Kidney tubule cell (primary cell): Measurements from ENCODE around the gene ZNF619.

ENCODE experiments used
- DNase-seq: peaks from one replicate; pipeline ENCODE4 v3.0.0-alpha.2; 2018; ENCODE audit warnings: low spot score

Gene ZNF619

DNA sequence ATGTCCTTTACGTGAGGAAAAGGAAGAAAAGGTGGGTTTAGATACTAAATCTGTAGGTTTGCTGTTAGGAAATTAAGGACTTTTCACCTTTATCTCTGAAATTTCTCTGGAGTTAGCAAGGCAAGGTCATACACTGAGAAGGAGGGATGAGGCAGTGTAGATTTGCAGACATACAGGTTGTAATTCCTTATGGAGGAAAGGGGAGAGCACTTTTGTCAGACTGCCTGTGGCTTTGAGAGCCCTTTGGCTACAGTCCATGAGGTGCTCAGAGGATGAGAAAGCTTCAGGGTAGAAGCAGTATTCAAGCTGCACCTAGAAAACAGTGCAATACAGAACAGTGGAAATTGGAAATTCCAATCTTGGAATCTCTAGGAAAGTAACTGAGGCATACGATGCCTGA is 11.5 kb upstream of the ZNF619 start:
- no peak for DNase-seq

DNA sequence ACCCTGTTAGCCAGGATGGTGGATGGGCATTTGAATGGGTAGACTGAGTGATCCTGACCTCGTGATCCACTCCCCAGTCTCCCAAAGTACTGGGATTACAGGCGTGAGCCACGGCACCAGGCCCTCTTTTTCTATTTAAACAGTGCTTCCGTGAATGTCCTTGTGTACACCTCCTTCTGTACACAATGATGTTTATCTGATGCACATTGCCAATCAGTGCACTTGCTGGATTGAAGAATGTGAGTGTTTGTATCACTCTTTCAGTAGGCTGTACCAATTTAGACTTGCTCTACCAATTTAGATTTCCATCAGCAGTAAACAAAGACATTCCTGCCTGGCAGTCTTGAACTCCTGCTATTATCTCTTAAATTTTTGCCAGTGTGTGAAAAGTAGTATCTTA is 8.9 kb upstream of the ZNF619 start:
- no peak for DNase-seq

DNA sequence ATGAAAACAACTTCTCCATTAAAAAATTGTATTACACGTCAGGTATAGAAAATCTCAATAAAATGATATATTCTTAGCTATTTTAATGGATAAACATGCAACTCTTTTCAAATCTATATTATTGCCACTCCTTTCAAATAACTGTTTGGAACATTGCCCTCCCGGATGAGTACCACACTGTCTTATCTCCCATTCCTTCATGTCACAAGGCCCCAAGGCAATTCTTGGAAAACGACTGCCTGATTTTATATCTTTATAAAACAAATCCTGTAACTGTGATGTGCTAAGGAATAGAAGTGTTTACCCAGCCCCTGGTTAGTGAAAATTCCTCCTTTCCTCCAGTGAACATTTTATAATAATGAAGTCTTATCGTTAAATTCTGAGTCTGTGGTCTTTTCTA is 6.2 kb upstream of the ZNF619 start:
- DNase-seq = no peak

DNA sequence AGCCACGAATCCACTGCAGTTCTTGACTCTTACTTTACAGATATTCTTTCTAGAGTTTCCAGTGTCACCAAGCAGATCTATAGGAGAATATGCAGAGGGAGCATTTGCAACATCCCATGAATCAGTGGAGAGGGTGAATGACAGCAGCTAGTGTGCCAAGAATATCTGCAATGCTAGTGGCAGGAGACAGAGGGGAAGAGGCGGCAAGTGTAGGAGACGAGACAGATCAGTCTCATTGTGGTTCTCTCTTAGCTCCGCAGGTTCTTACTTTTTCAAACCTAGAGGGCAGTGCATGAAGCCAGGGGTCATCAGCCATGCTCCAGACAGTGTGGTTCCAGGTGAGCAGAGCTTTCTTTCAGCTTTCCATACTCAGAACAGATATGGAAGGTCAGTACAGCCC is 744 bp downstream of the ZNF619 start:
- DNase-seq = no peak

DNA sequence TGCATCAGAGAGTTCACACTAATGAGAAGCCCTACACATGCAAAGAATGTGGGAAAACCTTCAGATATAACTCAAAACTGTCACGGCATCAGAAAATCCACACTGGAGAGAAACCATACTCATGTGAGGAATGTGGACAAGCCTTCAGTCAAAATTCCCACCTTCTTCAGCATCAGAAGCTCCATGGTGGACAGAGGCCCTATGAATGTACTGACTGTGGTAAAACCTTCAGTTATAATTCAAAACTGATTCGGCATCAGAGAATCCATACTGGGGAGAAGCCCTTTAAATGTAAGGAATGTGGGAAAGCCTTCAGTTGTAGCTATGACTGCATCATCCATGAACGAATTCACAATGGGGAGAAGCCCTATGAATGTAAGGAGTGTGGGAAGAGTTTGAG is 10.2 kb downstream of the ZNF619 start:
- no peak for DNase-seq

DNA sequence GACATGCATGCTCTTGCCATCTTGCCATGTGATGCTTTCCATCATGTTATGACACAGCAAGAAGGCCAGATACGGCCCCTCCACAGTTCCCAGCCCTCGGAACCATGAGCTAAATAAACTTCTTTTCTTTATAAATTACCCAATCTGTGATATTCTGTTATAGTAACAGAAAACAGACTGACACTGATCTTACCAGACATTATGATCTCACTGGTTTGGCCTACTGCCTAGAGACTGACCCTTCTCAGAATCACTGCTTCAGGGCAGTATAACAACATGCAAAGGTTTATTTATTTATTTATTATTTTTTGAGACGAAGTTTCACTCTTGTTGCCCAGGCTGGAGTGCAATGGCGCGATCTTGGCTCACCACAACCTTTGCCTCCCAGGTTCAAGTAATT is 14.0 kb downstream of the ZNF619 start:
- no peak for DNase-seq

DNA sequence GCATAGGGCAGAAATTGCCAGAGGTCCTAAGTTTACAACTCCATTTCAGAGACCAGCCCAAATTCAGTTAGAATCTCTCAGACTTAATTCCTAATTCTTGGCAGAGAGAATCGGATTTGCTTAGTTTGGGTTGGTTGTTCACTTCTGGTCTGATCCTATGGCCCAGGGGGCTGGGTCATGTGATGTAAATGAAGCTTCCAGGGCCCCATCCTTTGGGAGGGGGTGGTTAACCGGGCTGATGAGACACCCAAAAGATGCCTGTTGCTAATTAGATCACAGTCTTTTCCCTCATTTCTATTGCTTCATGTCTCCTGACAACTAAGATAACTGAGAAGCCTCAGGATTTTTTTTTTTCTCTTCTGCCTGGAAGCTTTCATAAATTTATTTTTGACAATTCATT is 17.8 kb downstream of the ZNF619 start:
- DNase-seq = no peak

DNA sequence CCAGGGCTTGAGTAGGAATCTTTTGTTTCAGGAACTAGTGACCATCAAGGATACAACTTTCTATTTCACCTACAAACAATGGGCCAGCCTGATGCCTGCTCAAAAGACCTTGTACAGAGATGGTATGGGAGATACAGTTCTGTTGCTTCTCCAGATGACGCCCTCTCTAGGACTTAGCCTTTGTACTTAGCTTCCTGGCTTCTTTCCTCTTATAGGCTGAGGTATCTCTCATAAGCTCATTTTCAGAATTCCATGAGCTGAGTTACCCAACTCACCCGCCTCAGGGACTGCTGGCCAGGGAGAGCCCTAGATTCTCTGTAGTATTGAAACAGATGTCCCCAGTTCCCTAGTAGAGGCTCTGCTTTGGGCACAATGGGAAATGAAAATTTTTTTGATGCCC is 20.4 kb downstream of the ZNF619 start:
- no peak for DNase-seq

DNA sequence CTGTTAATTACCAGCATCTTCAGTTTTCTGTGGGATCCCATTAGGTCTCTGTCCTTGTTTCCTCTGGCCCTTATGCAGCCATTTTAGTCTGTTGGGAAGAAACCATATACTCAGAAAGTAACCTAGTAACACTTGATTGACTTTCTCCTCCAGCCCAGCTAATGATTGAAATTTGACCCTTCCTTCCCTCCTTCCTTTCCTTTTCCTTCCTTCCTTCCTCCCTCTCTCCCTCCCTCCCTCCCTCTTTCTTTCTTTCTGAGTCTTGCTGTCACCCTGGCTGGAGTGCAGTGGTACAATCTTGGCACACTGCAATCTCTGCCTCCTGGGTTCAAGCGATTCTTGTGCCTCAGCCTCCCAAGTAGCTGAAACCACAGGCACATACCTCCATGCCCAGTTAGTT is 23.0 kb downstream of the ZNF619 start:
- DNase-seq = no peak

DNA sequence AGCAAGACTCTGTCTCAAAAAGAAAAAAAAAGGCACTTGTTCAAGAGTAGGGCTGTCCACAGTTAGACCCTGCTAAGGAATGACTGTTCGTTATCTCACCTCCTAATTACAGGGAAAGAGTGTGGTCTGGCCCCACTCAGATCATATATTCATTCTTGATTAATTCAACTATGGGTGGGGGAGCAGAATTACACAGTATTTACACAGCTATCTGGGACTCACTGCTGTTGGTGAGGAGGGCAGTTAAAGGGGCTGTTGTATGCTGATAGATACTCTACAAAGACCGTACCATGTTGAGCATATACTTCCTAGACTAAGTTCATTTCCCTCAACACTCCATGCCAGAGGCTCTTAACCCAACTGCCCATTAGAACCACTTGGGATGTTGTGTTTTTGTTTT is 25.1 kb downstream of the ZNF619 start:
- DNase-seq = no peak

DNA sequence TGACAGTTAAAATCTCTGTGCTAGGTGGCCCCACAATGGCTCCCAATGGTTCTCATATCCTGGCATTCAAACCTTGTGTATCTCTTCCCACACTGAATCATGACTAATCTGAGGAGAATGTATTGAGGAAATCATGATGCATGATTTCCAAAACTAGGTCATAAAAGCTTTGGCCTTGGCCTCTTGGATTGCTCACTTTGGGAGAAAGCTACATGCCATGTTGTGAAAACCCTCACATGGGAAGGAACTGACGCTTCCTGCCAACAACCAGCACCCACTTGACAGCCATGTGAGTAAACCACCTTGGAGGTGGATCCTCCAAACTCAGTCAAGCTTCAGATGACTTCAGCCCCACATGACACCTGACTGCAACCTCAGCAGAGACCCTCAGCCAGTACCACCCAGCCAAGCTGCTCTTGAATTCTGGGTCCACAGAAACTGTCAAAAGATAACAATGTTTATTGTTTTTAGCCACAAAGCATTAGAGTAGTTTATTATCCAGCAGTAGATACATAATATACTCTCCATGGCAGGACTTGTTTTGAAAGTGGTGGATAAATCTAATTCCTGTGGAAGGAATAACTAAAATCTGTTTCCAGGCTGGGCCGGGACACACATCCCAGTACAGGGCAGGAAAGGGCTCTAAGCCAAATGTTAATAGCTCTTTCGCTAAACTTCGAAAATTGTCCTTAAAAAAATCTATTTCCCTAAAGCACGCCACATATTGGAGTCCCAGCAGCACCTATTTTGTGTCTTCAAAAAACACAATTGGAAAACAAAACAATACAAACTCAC is 27.9 kb downstream of the ZNF619 start:
- DNase-seq = peak; percentile 99

DNA sequence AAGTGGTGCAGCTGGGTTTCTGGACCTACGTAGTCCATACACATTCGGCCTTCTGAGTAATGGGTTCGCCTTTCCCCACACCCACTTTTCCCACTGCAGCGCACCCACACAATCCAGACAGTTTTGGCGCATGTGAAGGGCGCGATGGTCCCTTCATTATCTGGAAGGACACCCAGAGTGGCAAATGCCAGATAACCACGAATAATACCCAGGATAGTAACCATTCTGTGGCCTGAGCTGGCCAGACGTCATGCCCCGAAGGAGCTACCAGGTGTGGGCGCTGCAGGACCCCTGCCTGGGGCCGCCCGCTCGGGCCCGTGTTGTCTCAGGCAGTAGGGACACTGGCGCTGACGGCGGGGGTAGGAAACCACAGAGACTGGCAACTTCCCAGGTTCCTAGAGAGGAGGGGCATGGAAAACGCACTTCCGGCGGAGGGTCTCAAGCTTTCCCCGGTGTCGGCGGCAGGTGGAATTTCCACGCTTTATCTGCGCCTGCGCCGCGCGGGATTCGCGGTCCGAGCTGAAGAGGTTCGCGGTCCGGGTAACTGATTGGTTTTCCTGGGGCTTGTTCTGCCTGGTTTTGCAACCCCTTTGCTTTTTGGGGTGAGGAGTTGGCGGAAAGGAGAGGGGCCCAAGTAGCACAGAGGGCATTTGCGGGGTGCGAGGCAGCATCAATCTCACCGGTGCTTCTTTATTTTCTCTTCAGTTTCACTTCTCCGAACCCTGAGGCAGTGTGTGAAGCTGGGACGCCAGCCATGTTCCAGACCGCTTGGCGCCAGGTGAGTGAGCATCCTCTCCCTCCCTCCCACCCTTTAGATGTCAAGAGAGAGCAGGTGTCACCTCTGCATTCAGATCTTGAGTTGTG is 28.9 kb downstream of the ZNF619 start, which contains the start of gene ZNF620:
ZNF620 (plus strand) TSS at position 441 of the 864 bp plus-strand sequence; CDS start at position 755, 314 bp downstream.
- DNase-seq = peak; percentile 84

DNA sequence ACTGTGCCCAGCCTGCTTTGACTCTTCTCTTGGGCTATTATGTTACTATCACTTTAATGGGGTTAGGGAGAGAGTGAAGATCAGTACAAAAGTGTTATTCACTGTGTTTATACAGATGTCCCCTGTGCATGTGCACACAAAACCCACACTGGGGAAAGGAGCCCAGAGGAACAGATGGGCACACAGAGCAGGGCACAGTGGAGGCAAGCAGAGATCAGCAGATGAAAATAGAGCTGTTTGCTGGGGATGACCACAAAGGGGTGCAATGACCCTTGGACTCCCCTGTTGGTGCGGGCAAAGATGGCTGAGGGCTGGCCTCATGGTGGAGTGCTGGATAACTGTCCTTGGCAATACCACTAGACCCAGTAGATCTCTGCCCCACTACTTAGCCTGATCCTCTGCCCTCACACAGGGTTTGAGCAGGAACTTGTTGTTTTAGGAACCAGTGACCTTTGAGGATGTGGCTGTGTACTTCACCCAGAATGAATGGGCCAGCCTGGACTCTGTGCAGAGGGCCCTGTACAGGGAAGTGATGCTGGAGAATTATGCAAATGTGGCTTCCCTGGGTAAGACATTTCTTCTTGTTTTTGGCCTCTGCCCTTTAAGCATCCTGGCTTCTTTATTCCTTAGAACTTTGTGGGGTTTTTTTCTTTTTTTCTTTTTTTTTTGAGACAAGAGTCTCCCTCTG is 34.3 kb downstream of the ZNF619 start:
- no peak for DNase-seq

DNA sequence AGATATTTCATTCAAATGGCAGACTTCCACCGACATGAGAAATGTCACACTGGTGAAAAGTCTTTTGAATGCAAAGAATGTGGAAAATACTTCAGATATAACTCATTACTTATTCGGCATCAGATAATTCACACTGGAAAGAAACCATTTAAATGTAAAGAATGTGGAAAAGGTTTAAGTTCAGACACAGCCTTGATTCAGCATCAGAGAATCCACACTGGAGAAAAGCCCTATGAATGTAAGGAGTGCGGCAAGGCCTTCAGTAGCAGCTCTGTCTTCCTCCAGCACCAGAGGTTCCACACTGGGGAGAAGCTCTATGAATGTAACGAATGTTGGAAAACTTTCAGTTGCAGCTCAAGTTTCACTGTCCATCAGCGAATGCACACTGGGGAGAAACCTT is 39.3 kb downstream of the ZNF619 start:
- no peak for DNase-seq

DNA sequence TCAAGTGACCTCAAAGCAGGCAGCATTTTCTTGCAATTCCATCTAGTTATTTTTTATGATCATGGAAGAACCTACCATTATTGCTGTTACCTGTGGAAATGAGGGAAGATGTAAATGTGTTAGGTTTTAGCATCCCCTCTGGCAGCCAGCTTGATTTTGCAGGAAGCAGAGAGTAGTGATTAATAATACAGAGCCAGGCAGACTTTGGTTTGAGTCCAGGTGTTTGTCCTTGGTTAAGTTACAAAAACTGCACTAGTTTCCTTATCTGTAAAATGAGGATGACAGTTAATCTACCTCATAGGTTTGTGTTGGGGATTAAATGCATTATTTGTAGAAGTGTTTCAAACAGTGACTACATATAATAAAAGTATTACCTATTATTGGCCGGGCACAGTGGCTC is 41.1 kb downstream of the ZNF619 start:
- DNase-seq = no peak

DNA sequence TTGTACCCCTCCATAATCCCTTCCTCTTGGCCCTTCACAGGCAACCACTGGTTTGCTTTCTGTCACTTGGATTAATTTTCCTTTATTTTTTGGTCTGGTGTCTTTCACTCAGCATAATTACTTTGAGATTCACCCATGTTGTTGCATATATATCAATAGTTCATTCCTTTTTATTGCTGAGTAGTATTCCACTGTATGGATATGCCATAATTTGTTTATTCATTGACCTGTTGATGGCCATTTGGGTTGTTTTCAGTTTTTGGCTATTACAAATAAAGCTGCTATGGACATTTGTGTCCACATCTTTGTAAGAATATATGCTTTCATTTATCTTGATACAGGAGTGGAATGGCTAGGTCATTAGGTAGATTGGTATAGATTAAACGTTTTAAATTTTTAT is 41.9 kb downstream of the ZNF619 start:
- no peak for DNase-seq

DNA sequence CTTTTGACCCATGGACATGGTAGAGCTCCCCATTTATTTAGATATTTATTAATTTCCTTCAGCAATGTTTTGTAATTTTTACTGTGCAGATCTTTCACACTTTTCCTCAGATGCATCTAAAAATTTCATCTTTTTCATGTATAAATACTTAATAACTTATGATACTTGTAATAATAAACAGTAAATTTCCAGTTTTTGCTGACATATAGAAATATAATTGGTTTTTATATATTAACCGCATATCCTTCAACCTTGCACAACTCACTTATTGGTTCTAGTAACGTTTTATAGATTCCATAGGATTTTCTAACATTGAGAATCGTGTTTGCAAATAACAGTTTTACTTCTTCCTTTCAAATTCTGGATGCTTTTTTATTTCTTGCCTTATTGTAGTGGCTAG is 44.3 kb downstream of the ZNF619 start:
- DNase-seq = no peak

DNA sequence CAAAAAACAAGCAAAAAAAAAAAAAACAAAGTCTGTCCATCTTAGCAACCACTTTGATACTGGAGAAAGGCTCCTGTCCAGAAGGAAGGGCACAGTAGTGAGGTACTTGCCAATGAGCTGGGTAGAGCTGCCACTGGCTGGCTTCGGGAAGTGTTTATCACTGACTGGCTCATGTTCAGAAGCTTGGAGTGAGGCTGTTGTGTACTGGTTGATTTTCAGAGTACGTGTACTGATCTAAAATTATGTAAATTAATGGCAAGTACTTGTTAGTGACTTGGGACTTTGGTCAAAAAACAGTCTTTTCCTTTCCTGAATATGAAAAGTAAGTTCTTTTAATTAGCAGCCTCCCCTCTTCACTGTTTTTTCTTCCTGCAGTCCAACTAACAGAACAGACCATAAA is 46.9 kb downstream of the ZNF619 start:
- no peak for DNase-seq

DNA sequence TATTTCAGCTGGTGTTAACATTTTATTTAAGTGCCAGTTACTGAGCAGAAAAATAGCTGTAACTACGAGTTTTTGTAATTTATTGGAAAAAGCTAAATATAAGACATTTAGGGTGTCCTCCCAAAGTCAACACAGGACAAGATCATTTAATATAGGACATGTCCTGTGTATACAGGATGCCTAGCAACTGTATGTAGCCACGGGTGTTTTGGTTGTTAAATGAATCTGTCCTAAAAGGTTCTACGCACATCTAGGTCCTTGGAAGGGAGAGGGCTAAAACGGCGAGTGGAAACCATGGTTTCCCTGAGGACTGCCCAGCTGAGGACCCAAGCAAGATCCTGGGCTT is 47.3 kb downstream of the ZNF619 start:
- no peak for DNase-seq

DNA sequence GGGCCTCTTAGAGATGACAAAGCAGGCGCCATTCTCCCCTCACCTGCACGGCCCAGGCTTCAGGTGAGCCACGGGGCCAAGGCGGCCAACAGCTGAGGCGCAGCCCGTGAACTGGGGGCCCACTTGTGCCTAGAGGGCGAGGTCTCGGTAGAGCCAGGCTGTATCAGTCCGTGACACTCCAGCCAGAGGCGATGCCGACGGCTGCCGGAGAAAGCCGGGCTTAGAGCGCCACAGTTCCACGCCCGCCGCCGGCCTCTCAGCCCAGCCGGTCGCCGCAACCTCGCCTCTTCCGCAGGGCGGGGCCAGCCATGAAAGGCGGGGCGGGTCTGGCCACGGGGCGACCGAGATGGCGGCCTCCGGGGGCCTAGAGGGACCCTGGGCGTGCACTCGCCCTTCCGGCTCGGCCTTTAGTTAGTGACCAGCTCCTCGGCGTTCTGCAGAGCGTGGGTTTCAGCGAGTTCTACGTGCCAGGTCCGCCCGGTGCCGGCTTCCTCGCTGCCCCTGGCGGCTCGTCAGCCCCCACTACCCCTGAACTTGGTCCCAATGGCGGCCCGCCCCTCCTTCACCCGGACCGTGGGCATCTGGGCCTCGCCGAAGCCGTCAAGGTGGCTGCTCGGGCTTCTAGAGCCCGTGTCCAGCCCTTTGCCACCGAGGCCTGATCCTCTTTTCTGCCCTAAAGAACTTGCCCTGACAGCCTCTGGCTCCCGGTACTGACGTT is 47.8 kb downstream of the ZNF619 start, which contains the start of gene ZNF621:
ZNF621 (plus strand) TSS at position 393 of the 718 bp plus-strand sequence. CDS start 881 bp downstream, outside the sequence.
- peak; percentile 90 for DNase-seq

DNA sequence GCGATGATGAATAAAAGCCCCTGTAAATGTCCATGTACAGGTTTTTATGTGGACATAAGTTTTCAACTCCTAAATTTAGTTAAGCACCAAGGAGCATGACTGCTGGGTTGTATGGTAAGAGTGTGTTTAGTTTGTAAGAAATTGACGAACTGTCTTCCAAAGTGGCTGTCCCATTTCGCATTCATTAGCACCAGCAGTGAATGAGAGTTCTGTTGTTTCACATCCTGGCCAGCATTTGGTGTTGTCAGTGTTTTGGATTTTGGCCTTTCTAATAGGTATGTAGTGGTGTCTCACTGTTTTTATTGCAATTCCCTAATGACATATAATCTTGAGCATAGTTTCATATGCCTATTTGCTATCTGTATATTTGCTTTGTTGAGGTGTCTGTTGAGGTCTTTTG is 51.5 kb downstream of the ZNF619 start:
- no peak for DNase-seq

DNA sequence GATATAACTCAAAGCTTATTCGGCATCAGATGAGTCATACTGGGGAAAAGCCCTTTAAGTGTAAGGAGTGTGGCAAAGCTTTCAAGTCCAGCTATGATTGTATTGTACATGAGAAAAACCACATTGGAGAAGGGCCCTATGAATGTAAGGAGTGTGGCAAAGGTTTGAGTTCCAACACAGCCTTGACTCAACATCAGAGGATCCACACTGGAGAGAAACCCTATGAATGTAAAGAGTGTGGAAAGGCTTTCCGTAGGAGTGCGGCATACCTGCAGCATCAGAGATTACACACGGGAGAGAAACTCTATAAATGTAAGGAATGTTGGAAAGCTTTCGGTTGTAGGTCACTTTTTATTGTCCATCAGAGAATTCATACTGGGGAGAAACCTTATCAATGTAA is 55.3 kb downstream of the ZNF619 start:
- DNase-seq = no peak
